HUES64 (cell line): ENCODE data around the gene SGIP1.
"Not testable (repeated sequence)": the region's sequence is repeated elsewhere in the genome, so short reads cannot be mapped to it uniquely, and the experiment has no call there.

ENCODE experiments used
- H3K27ac ChIP-seq: 2 replicates; pipeline ENCODE4 v1.7.0; 2013; ENCODE audit warnings: low read depth, low read length, inconsistent platforms
- H3K27me3 ChIP-seq: 2 replicates; pipeline ENCODE4 v1.6.1; 2013; ENCODE audit warnings: mild to moderate bottlenecking, low read length; ENCODE audit not compliant: insufficient read depth
- H3K36me3 ChIP-seq: 2 replicates; pipeline ENCODE4 v1.6.1; 2013; ENCODE audit warnings: mild to moderate bottlenecking, low read length; ENCODE audit not compliant: insufficient read depth
- H3K4me1 ChIP-seq: 2 replicates; pipeline ENCODE4 v1.6.1; 2013; ENCODE audit warnings: mild to moderate bottlenecking, low read length, moderate library complexity; ENCODE audit not compliant: insufficient read depth
- H3K4me3 ChIP-seq: 2 replicates; pipeline ENCODE4 v1.5.1; 2013; ENCODE audit warnings: mild to moderate bottlenecking, low read length, moderate library complexity
- H3K9ac ChIP-seq: 2 replicates; pipeline ENCODE4 v1.6.1; 2013; ENCODE audit warnings: mild to moderate bottlenecking, low read depth, low read length
- H3K9me3 ChIP-seq: 2 replicates; pipeline ENCODE4 v1.6.1; 2013; ENCODE audit warnings: low read depth, low read length; ENCODE audit not compliant: insufficient read depth
- WGBS: fragments of 150-250, 120-280 bp; methylation state at CpG from one replicate; pipeline ENCODE4 v1.1.7; 2013; ENCODE audit warnings: missing lambda C conversion rate; 5-methylcytosine and 5-hydroxymethylcytosine counted together

The SGIP1 gene

DNA sequence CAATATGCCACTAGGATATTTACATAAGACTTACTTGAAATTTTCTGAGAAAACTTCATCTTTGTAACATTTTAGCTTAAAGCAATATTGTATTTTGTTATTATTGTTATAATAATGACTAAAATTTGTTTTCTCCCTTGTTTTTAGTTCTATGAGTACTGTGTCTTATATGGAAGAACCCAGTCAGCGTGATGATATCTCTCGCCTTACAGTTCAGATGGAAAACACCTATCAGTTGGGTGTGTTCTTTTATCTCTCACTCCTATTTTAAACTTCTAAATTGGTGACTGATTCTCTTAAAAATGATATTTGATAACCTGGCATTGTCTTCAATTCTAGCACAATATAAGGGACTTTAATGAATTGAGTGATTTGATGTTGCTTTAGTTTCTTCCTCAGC is 236.3 kb downstream of the SGIP1 start:
- 100% methylated on average over 1 of the region's 2 CpGs for WGBS
- Histone ChIP-seq H3K36me3 (no peaks in the 10 kb centered on the region), H3K27ac (no peak overlapping the region), H3K4me1 (no peaks in the 10 kb centered on the region), H3K9me3 (no peaks in the 10 kb centered on the region), H3K27me3 (no peaks in the 10 kb centered on the region), H3K4me3 (no peak overlapping the region), H3K9ac (no peak overlapping the region)

DNA sequence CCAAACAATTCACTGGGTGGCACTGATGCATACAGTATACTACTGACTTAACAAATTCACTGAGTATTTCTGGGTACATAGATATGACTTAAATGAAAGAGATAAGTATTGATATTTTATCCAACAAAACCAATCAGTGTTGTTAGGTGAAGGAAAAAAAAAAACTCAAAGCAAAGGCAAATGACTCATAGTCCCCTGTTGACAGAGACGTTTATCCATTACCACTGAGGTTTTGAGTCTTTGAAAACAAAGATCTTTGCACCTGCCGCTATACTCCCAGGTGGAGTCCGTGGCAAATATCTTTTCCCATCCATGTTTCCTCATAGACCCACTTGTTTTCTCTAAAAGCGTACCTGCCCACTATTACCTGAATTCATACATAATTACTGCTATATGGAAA is 236.7 kb downstream of the SGIP1 start:
- Histone ChIP-seq H3K4me1 (no peaks in the 10 kb centered on the region), H3K27me3 (no peaks in the 10 kb centered on the region), H3K9me3 (no peaks in the 10 kb centered on the region), H3K36me3 (no peaks in the 10 kb centered on the region), H3K9ac (no peak overlapping the region), H3K4me3 (no peak overlapping the region), H3K27ac (no peak overlapping the region)
- 78% methylated on average over 4 of the region's 4 CpGs for WGBS

DNA sequence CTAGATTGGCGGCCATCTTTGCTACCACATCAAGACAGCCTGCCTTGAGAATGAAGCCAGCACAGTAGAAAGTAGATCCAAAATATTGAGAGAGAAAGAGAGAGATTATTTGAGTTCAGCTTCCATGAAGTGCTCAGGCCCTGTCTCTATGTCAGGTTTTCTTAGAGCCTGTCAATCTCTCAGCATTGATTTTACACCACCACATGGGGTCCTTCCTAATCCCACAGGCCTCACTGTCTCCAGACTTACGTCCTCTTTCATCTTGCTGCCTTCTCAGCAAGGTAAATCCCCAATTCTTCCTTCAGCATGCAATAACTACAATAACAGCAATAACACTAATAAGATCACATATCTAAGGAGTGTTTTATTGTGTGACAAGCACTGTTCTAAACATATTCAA is 239.3 kb downstream of the SGIP1 start:
- Histone ChIP-seq H3K4me3 (no peak overlapping the region), H3K9ac (no peak overlapping the region), H3K4me1 (no peaks in the 10 kb centered on the region), H3K36me3 (no peaks in the 10 kb centered on the region), H3K27me3 (no peaks in the 10 kb centered on the region), H3K27ac (no peak overlapping the region), H3K9me3 (no peaks in the 10 kb centered on the region)
- 86% methylated on average over 2 of the region's 2 CpGs for WGBS

DNA sequence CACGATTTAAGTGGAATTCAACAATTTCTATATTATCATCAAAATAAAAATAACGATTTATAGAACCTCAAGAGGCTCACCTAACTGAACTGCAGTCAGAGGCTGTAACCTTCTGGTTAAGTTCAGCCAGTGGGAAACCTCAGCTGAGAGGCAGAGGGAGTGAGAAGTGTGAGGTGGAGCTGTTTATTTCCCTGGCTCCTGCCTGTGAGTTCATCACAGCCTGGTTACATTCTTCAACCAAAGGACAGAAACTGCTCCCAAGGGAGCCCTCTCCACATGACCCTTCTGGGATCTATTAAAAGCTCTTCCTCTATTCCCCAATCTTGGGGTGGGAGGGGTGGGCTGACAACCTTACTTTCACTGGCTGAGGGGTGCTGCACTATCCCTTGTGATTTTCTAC is 240.5 kb downstream of the SGIP1 start:
- WGBS, result 94% methylated on average over 2 of the region's 2 CpGs

DNA sequence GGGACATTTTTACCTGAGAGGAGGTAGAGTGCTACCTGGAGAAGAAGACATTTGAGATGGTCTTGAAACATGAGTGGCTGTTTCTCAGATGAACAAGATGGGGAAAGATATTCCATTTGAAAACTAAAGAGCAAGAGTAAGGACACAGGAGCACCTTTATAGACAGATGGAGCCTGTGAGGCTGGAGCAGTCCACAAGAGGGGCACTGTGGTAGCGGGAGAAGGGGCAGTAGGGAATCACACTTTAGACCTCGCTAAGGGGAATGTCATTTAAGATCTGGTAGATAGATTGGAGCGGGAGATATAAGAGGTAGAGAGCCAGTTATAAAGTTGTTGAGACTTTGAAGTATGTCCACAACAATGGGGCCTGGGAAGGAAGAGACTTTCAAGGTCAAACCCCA is 241.7 kb downstream of the SGIP1 start:
- no peak overlapping the region for H3K27ac ChIP-seq
- WGBS, result 95% methylated on average over 3 of the region's 3 CpGs
- H3K9ac ChIP-seq, result no peak overlapping the region
- no peaks in the 10 kb centered on the region for H3K27me3 ChIP-seq
- peaks cover 10% of the 10 kb centered on the region for H3K9me3 ChIP-seq
- H3K4me1 ChIP-seq, result no peaks in the 10 kb centered on the region
- H3K4me3 ChIP-seq, result no peak overlapping the region
- H3K36me3 ChIP-seq, result no peaks in the 10 kb centered on the region

More for the DNA sequence above, 240.5 kb downstream of the SGIP1 start:
- no peaks in the 10 kb centered on the region for H3K36me3 ChIP-seq
- H3K4me3 ChIP-seq, result no peak overlapping the region
- no peak overlapping the region for H3K27ac ChIP-seq
- no peaks in the 10 kb centered on the region for H3K4me1 ChIP-seq
- peaks cover 2% of the 10 kb centered on the region; the same call in 1 of the 2 replicates for H3K9me3 ChIP-seq
- no peaks in the 10 kb centered on the region for H3K27me3 ChIP-seq
- H3K9ac ChIP-seq, result no peak overlapping the region

DNA sequence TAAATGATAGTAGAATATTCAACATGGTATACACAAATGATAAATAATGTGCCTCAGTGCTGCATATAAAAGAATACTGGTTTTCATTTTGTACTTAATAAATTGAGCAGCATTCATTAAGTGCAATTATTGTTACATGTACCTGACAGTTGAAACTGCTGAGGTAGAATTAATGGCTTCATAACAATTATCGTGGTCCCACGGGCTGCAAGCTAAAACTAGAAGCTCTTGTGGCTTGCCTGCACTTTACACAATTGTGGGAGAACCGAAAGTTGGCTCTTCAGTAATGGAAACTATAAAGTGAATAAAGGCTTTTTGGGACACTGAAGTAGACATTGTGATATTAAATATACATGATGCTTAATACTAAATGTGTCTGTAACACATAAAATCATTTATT is 243.9 kb downstream of the SGIP1 start:
- no peaks in the 10 kb centered on the region for H3K27me3 ChIP-seq
- H3K27ac ChIP-seq, result no peak overlapping the region
- peaks cover 10% of the 10 kb centered on the region for H3K9me3 ChIP-seq
- H3K4me3 ChIP-seq, result no peak overlapping the region
- no peak overlapping the region for H3K9ac ChIP-seq
- H3K36me3 ChIP-seq, result no peaks in the 10 kb centered on the region
- WGBS, result 93% methylated on average over 3 of the region's 3 CpGs
- H3K4me1 ChIP-seq, result no peaks in the 10 kb centered on the region

DNA sequence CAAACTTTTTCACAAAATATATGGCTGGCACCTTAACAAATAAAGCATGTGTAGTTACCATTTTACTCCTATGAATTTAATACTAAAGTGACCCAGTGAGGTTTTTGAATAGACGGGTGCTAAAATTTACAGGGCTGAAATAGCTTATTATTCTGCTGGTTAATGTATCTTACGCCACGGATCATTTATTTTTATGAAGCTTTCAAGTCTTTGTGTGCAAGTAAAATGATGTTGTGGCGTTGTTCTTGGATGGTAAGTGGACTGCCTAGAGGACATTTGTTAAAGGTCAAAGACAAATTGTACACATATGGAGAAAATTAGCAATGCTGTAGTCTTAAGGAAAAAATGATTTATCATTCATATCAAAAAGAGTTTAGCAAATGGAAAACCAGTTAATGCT is 244.3 kb downstream of the SGIP1 start:
- H3K4me1 ChIP-seq, result no peaks in the 10 kb centered on the region
- H3K27ac ChIP-seq, result no peak overlapping the region
- no peaks in the 10 kb centered on the region for H3K36me3 ChIP-seq
- H3K27me3 ChIP-seq, result no peaks in the 10 kb centered on the region
- no peak overlapping the region for H3K9ac ChIP-seq
- H3K9me3 ChIP-seq, result peaks cover 10% of the 10 kb centered on the region
- H3K4me3 ChIP-seq, result no peak overlapping the region
- WGBS, result 94% methylated on average over 4 of the region's 4 CpGs

DNA sequence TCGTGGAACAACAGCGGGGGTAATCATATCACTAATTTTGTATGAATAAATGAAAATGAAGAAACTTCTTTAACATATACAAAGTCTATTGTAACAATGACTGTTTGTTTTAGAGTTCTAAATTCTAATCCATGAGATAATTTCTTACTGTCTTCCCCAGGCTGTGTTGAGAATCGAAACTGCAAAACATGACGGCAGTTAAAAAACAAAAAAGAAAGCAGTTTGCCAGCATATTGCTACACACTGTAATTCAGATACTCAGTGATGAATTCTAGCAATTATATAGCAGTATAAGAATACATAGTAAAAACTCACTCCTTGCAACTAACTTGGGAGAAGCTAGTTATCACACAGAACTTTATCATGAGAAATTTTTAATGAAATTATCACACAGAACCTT is 245.0 kb downstream of the SGIP1 start:
- H3K9me3 ChIP-seq, result peaks cover 10% of the 10 kb centered on the region
- no peaks in the 10 kb centered on the region for H3K27me3 ChIP-seq
- no peak overlapping the region for H3K27ac ChIP-seq
- H3K4me3 ChIP-seq, result no peak overlapping the region
- no peak overlapping the region for H3K9ac ChIP-seq
- no peaks in the 10 kb centered on the region for H3K4me1 ChIP-seq
- H3K36me3 ChIP-seq, result no peaks in the 10 kb centered on the region
- WGBS, result 100% methylated on average over 2 of the region's 4 CpGs

DNA sequence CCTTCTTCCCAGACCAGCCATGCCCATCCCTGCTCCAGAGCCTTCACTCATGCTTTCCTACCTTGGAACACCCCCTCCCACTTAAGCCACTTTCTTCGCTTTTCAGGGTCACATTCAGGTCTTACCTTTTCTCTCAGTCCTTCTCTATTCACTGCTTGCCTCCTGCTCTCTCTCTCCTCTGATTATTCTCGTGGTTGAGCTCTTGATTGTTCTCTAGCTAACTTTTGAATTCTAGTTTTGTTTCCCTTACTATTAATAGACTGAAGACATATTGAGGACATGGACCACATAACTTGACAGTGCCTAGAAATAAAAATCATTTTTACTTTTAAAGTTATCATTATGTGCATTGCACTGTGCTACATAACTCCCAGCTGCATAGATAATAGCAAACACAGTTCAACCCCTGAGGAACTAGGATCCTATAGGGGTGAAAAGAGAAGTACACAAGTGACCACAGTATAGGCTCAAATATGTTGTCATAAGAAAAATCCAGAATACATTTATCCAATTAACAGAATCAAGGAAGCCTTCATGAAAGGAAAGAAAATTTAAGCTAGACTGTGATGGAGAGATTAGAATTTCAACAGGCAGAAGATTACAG is 245.6 kb downstream of the SGIP1 start:
- Histone ChIP-seq H3K36me3 (no peaks in the 10 kb centered on the region), H3K9ac (no peak overlapping the region), H3K4me3 (no peak overlapping the region), H3K27ac (no peak overlapping the region), H3K27me3 (no peaks in the 10 kb centered on the region), H3K4me1 (no peaks in the 10 kb centered on the region), H3K9me3 (peaks cover 10% of the 10 kb centered on the region)
- WGBS, result 96% methylated on average over 2 of the region's 2 CpGs

DNA sequence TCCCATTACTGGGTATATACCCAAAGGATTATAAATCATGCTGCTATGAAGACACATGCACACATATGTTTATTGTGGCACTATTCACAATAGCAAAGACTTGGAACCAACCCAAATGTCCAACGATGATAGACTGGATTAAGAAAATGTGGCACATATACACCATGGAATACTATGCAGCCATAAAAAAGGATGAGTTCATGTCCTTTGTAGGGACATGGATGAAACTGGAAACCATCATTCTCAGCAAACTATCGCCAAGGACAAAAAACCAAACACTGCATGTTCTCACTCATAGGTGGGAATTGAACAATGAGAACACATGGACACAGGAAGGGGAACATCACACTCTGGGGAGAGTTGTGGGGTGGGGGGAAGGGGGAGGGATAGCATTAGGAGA is 251.8 kb downstream of the SGIP1 start:
- not testable (repeated sequence) for H3K4me1 ChIP-seq, H3K4me3 ChIP-seq, H3K9me3 ChIP-seq, H3K9ac ChIP-seq, H3K27ac ChIP-seq, H3K36me3 ChIP-seq, H3K27me3 ChIP-seq
- no CpG with 5 or more reads among the region's 2 CpGs for WGBS

DNA sequence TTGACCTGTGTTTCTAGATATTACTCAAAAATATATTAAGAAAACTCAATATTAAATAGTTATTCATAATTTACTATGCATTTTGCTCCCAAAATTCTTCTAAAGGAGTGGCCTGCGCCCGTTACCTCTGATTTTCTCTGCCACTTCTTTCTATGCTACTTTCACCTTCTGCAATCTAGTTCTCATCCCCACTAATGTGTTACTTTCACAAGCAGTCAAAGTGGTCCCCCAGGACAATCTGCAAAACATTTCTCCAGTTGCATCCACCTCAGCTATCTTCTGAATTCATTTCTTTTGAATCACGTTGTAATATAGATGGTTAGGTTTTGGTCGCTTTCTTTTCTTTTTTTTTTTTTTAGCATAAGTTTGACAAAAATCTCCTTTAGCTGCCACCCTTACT is 253.7 kb downstream of the SGIP1 start:
- H3K4me3 ChIP-seq, result no peak overlapping the region
- no peaks in the 10 kb centered on the region for H3K27me3 ChIP-seq
- no peaks in the 10 kb centered on the region for H3K4me1 ChIP-seq
- no peak overlapping the region for H3K27ac ChIP-seq
- no peaks in the 10 kb centered on the region for H3K9me3 ChIP-seq
- whole genome bisulfite sequencing, result 95% methylated on average over 2 of the region's 4 CpGs
- H3K36me3 ChIP-seq, result no peaks in the 10 kb centered on the region
- no peak overlapping the region for H3K9ac ChIP-seq

DNA sequence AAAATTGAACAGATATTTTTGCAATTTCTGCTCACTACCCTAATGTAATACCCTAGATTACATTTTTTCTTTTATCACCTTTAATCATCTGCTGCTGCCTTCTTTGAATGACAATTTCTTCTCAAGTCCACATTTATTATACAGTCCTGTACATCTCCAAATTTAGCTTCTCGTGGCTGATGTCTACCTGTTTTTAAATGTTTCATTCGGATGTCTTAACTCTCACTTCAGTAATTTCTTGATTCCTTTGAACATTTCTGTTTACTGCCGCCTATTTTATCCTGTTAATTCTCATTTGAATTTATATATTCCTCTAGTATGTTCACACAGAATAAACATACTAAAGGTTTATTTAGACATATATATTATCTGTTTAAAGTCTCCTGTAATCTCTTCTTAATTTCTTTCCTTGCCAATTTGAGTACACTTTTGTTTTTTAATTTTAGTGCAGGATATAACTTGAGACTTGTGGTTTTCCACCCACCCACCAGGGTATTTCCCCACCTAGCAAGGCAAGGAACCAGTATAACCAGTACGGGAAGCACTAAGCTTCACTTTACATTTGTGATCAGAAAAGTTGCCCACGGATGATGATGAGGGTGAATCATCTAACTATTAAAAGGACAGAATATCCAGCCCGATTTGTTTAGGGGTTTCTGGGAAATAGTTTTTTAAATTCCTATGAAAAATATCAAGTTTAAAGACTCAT is 254.4 kb downstream of the SGIP1 start:
- Histone ChIP-seq H3K9me3 (no peaks in the 10 kb centered on the region), H3K9ac (no peak overlapping the region), H3K27ac (no peak overlapping the region), H3K4me3 (no peak overlapping the region), H3K36me3 (no peaks in the 10 kb centered on the region), H3K4me1 (no peaks in the 10 kb centered on the region), H3K27me3 (no peaks in the 10 kb centered on the region)
- WGBS, result 93% methylated on average over 4 of the region's 6 CpGs
